Stimulated activated CD4-positive, alpha-beta T cell treated with anti-CD3 and anti-CD28 coated beads, Interleukin-4, amount 100 ng/mL, for 1 hour (primary cell): Measurements from ENCODE around the gene RIN3.

Source experiments
- DNase-seq: peaks from one replicate; pipeline ENCODE4 v3.0.0-alpha.2; 2020

Gene RIN3

DNA sequence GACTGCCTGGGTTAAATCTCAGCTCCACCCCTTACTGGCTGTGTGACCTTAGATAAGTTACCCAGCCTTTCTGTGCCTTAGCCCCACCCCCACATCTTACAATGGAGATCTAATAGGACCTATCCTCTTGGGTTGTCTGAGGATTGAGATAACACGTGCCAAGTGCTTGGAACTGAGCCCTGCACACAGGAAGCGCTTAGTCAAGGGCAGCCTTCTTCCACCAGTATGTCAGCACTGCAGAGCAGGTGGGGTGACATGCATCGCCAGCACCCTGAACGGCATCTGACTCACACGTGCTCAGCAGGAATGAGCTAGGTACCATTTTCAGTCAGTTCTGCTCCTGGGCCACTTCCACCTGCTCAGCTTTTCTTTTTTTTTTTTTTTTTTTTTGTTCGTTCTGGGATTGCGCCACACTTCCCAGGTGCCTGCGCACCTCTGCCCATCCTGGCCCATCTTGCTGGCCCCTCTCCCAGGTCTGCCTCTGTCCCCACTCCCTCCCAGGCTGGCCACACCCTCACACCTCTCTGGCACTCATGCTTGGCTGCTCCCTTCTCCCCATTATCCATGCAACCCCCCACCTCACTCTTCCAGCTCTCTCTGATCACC, 215.3 kb downstream of the RIN3 start:
- peak; percentile 25 for DNase-seq

DNA sequence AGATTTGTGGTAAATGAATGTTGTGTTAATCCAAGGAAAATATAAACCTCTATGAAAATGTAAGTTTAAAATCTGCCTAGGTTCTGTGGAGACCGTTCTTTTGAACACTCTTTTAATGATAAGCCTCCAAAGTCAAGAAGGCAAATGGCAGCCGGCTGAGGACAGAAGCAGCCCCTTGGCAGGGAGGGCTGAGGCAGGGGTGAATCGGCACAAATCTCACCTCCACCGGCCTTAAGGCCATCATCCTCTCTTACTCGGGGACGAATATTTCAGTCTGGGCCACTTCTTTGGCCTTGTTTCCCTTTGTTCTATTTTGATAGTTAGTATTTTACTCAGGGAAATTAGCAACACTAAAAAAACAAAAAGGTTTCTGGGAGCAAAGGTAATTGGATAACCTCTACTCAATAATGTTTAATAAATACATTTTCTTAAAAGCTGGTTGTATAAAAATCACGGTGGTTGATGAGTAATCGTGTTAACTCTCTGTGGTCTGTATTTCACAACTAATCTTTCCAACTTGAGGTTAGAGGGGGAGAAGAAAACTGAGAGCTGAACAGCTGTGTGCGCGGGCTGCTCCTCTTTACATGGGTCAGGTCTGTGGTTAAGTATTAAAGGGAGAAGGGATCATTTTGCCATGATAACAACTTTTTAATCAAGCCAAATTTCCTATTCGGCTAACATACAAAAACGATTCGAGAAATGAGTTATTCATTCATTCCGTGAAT, 216.2 kb downstream of the RIN3 start:
- DNase-seq = no peak

DNA sequence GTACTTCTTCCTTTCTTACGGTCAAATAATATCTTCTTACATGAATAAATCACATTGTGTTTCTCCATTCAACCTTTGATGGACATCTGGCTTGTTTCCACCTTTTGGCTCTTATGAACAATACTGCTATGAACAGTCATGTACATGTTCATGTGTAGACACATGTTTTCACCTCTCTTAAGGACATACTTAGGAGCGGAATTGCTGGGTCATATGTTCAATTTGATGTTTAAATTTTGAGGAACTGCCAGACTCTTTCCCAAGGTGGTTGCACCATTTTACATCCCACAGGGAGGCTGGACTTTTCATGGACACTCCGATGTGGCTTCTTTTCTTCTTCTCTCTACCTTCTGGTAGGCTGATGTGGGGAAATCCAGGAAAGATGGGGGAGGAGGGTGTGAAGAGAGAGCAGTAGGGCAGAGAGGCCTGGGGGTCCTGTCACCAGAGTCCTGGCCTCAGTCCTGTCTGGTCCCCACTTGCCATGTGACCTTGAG, 218.1 kb downstream of the RIN3 start:
- no peak for DNase-seq

DNA sequence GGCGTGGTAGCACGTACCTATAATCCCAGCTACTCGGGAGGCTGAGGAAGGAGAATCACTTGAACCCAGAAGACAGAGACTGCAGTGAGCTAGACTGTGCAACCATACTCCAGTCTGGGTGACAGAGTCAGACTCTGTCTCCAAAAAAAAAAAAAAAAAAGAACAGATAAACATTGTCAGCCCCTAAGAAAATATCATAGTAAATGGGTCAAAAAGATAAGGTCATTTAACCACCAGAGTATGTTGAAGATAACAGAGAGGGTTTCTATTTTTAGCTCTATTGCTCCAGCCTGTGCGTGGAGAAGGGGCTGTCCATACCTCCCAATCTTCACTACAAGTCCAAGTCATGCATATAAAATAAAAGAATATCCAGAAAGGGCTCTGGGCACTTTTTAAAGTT, 219.4 kb downstream of the RIN3 start:
- DNase-seq = no peak

DNA sequence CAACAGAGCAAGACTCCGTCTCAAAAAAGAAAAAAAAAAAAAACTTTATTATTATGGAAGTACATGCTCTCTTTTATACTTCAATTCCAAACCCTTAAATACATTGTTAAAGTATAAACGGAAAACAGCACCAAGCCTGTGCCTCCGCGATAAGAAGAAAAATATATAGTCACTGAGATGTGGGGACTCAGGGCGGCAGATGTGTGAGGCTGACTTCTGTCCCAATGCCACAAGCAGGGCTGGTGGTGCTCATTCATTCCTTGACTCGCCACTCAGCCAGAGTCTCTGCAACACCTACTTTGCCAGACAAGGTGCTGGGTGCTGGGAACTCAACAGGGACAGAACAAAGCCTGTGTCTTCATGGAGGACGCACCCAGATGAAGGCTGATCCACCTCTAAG, 221.0 kb downstream of the RIN3 start:
- DNase-seq = no peak

DNA sequence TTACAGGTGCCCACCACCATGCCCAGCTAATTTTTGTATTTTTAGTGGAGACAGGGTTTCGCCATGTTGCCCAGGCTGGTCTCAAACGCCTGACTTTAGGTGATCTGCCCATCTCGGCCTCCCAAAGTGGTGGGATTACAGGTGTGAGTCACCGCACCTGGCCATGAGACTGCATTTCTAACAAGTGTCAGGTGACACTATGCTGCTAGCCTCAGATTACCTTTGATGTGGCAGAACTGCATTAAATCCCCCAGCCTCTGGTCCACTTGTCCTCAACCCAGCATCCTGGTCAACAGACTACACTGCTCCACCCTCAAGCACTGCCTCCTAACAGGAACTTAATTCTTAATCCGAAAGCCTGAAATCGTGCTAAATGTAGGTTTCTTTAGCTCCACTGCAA, 221.8 kb downstream of the RIN3 start:
- DNase-seq = no peak

DNA sequence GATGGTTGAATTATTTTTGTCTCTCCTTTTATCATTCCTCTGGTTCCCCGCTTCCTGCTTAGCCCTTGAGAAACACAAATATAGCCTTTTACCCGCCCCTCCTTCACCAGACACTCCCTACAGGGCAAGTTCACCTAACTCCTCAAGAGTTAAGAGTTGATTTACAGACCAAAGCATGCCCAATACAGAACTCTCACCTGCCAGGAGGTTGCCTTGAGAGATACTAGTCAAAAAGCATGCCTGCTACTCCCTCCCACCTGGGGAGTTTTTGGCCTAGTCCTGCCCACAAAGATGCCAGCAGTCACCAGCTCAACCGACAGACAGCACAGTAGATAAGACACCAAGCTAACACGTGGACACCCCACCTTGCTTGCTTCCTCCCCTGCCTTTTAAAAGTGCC, 223.6 kb downstream of the RIN3 start:
- no peak for DNase-seq

DNA sequence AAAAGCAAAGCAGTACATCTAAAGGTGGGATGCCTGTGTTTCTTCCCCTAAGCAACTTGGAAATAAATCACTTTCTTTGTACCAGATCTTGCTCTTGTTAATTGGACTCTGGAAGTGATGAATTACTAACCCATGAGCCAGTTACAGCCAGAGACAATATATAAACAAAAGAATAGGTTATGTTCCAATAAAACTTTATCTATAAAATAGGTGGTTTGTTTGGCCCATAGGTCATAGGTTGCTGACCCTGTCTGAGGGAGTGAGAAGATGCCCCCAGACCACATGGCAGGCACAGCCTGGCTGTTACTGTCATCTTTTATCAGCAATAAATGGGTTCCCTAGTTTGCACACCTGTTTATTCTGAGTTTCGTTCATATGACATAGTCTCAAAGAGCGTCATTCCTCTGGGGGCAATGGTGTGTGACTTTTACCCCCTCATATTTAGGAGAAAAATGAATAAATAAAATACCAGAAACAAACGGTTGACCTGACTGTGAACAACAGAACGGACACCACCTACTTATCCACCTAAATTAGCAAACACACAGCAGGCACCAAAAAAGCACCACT, 224.1 kb downstream of the RIN3 start:
- DNase-seq = no peak
